ENCODE results near the gene VDR. TPM values are rescaled to one million over a fixed set of nuclear protein-coding genes. Genes with fewer than 3 reads are reported as not detected.
A peak's percentile ranks its signal among the peaks of the same experiment; 100 is the strongest.

Gene VDR
- total RNA-seq, 2 experiments from 2014 or later: 55.8 TPM

GRCh38 chr12:47858511-47859266 is 46.1 kb downstream of the VDR start:
- peaks cover 34% of the 10 kb centered on the region for H3K4me1 Mint-ChIP-seq
- H3K4me3 Mint-ChIP-seq: no peak overlapping the region
- no peaks in the 10 kb centered on the region for H3K9me3 Mint-ChIP-seq
- H3K36me3 Mint-ChIP-seq: peaks cover 64% of the 10 kb centered on the region
- H3K27me3 Mint-ChIP-seq: no peaks in the 10 kb centered on the region
- DNase-seq: no peak
- peak overlapping the region; percentile 32 for H3K27ac Mint-ChIP-seq

- Mint-ChIP-seq H3K36me3 (peaks cover 67% of the 10 kb centered on the region), H3K4me1 (peaks cover 32% of the 10 kb centered on the region), H3K9me3 (no peaks in the 10 kb centered on the region), H3K27ac (no peak overlapping the region), H3K4me3 (no peak overlapping the region), H3K27me3 (no peaks in the 10 kb centered on the region)
- no peak for DNase-seq
Observed at GRCh38 chr12:47856721-47857575, 47.8 kb downstream of the VDR start.

GRCh38 chr12:47856094-47856493 is 48.7 kb downstream of the VDR start:
- Mint-ChIP-seq H3K27me3 (no peaks in the 10 kb centered on the region), H3K4me1 (peaks cover 31% of the 10 kb centered on the region), H3K4me3 (no peak overlapping the region), H3K27ac (no peak overlapping the region), H3K36me3 (peaks cover 66% of the 10 kb centered on the region), H3K9me3 (no peaks in the 10 kb centered on the region)
- DNase-seq: no peak

GRCh38 chr12:47855502-47855901 is 49.3 kb downstream of the VDR start:
- H3K4me1 Mint-ChIP-seq: peaks cover 29% of the 10 kb centered on the region
- peaks cover 64% of the 10 kb centered on the region for H3K36me3 Mint-ChIP-seq

GRCh38 chr12:47854531-47854930 is 50.3 kb downstream of the VDR start:
- H3K4me3 Mint-ChIP-seq: no peak overlapping the region
- no peaks in the 10 kb centered on the region for H3K9me3 Mint-ChIP-seq
- DNase-seq: no peak
- H3K27me3 Mint-ChIP-seq: no peaks in the 10 kb centered on the region
- peaks cover 21% of the 10 kb centered on the region for H3K4me1 Mint-ChIP-seq
- no peak overlapping the region for H3K27ac Mint-ChIP-seq
- H3K36me3 Mint-ChIP-seq: peaks cover 60% of the 10 kb centered on the region

More at GRCh38 chr12:47855502-47855901, 49.3 kb downstream of the VDR start:
- no peak overlapping the region for H3K27ac Mint-ChIP-seq
- no peaks in the 10 kb centered on the region for H3K27me3 Mint-ChIP-seq
- DNase-seq: no peak
- no peaks in the 10 kb centered on the region for H3K9me3 Mint-ChIP-seq
- H3K4me3 Mint-ChIP-seq: no peak overlapping the region

GRCh38 chr12:47852096-47852571 is 52.7 kb downstream of the VDR start:
- Mint-ChIP-seq H3K27me3 (no peaks in the 10 kb centered on the region), H3K4me3 (no peak overlapping the region), H3K4me1 (peaks cover 13% of the 10 kb centered on the region), H3K27ac (no peak overlapping the region), H3K36me3 (peaks cover 49% of the 10 kb centered on the region), H3K9me3 (no peaks in the 10 kb centered on the region)
- no peak for DNase-seq

GRCh38 chr12:47851303-47851952 is 53.4 kb downstream of the VDR start:
- no peak for DNase-seq
- Mint-ChIP-seq H3K4me3 (no peak overlapping the region), H3K27me3 (no peaks in the 10 kb centered on the region), H3K9me3 (no peaks in the 10 kb centered on the region), H3K36me3 (peaks cover 50% of the 10 kb centered on the region), H3K27ac (no peak overlapping the region), H3K4me1 (peaks cover 13% of the 10 kb centered on the region)

- H3K4me3 Mint-ChIP-seq: no peak overlapping the region
- H3K27ac Mint-ChIP-seq: no peak overlapping the region
- H3K9me3 Mint-ChIP-seq: no peaks in the 10 kb centered on the region
- no peak for DNase-seq
- H3K36me3 Mint-ChIP-seq: peaks cover 55% of the 10 kb centered on the region
- H3K4me1 Mint-ChIP-seq: peaks cover 13% of the 10 kb centered on the region
- no peaks in the 10 kb centered on the region for H3K27me3 Mint-ChIP-seq
Observed at GRCh38 chr12:47850153-47851084, 54.4 kb downstream of the VDR start.

GRCh38 chr12:47849261-47849660 is 55.5 kb downstream of the VDR start:
- Mint-ChIP-seq H3K4me3 (no peak overlapping the region), H3K9me3 (no peaks in the 10 kb centered on the region), H3K27me3 (no peaks in the 10 kb centered on the region), H3K4me1 (peaks cover 13% of the 10 kb centered on the region), H3K36me3 (peaks cover 60% of the 10 kb centered on the region), H3K27ac (no peak overlapping the region)
- DNase-seq: no peak

- peaks cover 13% of the 10 kb centered on the region for H3K4me1 Mint-ChIP-seq
- H3K4me3 Mint-ChIP-seq: no peak overlapping the region
- no peaks in the 10 kb centered on the region for H3K27me3 Mint-ChIP-seq
- no peaks in the 10 kb centered on the region for H3K9me3 Mint-ChIP-seq
- H3K27ac Mint-ChIP-seq: no peak overlapping the region
- H3K36me3 Mint-ChIP-seq: peaks cover 60% of the 10 kb centered on the region
- DNase-seq: no peak
Observed at GRCh38 chr12:47848853-47849252, 55.9 kb downstream of the VDR start.

- H3K4me1 Mint-ChIP-seq: peaks cover 9% of the 10 kb centered on the region
- DNase-seq: no peak
- no peak overlapping the region for H3K27ac Mint-ChIP-seq
- no peaks in the 10 kb centered on the region for H3K27me3 Mint-ChIP-seq
- H3K36me3 Mint-ChIP-seq: peaks cover 55% of the 10 kb centered on the region
- no peaks in the 10 kb centered on the region for H3K9me3 Mint-ChIP-seq
- H3K4me3 Mint-ChIP-seq: no peak overlapping the region
Observed at GRCh38 chr12:47846294-47846996, 58.3 kb downstream of the VDR start.

GRCh38 chr12:47845081-47845480 is 59.7 kb downstream of the VDR start:
- no peaks in the 10 kb centered on the region for H3K9me3 Mint-ChIP-seq
- peaks cover 45% of the 10 kb centered on the region for H3K36me3 Mint-ChIP-seq
- peaks cover 2% of the 10 kb centered on the region for H3K4me1 Mint-ChIP-seq
- H3K27me3 Mint-ChIP-seq: no peaks in the 10 kb centered on the region
- no peak overlapping the region for H3K4me3 Mint-ChIP-seq
- no peak overlapping the region for H3K27ac Mint-ChIP-seq
- no peak for DNase-seq

GRCh38 chr12:47844264-47845019 is 60.4 kb downstream of the VDR start:
- H3K27ac Mint-ChIP-seq: peak overlapping the region; percentile 8
- DNase-seq: no peak
- peaks cover 42% of the 10 kb centered on the region for H3K36me3 Mint-ChIP-seq
- H3K9me3 Mint-ChIP-seq: no peaks in the 10 kb centered on the region
- peaks cover 2% of the 10 kb centered on the region for H3K4me1 Mint-ChIP-seq
- H3K4me3 Mint-ChIP-seq: no peak overlapping the region
- H3K27me3 Mint-ChIP-seq: no peaks in the 10 kb centered on the region
